ENCODE data around the gene PDE8A.

GRCh38 chr15:85100186-85100937 lies 118.7 kb downstream of the PDE8A start:
- no peak for TF ChIP-seq POLR2A (IDR thresholded peaks at IDR 0.05)
- no peak for TF ChIP-seq CTCF (IDR thresholded peaks at IDR 0.05)
